Naive thymus-derived CD4-positive, alpha-beta T cell (primary cell): Measurements from ENCODE around the gene PRKRIP1. TPM values are rescaled to one million over a fixed set of nuclear protein-coding genes. Genes with fewer than 3 reads are reported as not detected.

ENCODE experiments used
- ATAC-seq: fragments of 150-1000 bp; cut with Tn5 transposase; 2 replicates; pipeline ENCODE4 v1.10.0; 2021; ENCODE audit warnings: mild to moderate bottlenecking, moderate library complexity
- CTCF ChIA-PET: fragments of 350-600 bp; sonication (Branson Sonifier 250); formaldehyde crosslinking; loops from one replicate; lab custom pipeline; 2021; ENCODE audit warnings: antibody characterized with exemption; lab: Charles Lee
- POLR2A ChIA-PET: fragments of 350-600 bp; sonication (Branson Sonifier 250); formaldehyde crosslinking; loops from one replicate; lab custom pipeline; 2021; ENCODE audit warnings: antibody characterized with exemption, inconsistent platforms; lab: Charles Lee
- DNase-seq, 9 donors: peaks; one replicate each; pipeline versions ENCODE4 v3.0.0 to v3.0.0-alpha.2; 2020 to 2022; ENCODE audit warnings: mixed read lengths in 1 of 9
- H3K27ac ChIP-seq: one replicate; pipeline ENCODE4 v1.7.0; 2013; ENCODE audit warnings: mild to moderate bottlenecking, low read depth, low read length, moderate library complexity
- H3K27me3 ChIP-seq, 2 donors: one replicate each; pipeline ENCODE4 v1.7.0; 2013; ENCODE audit warnings: low read length in 2 of 2, mild to moderate bottlenecking in 2 of 2, moderate library complexity in 2 of 2; ENCODE audit not compliant: control insufficient read depth in 2 of 2, insufficient read depth in 2 of 2
- H3K36me3 ChIP-seq, 3 experiments: 1 replicate in 2 of 3; 2 replicates in 1 of 3; pipeline ENCODE4 v1.7.0; 2013; ENCODE audit warnings: low read length in 3 of 3, mild to moderate bottlenecking in 3 of 3, moderate library complexity in 1 of 3; ENCODE audit not compliant: insufficient read depth in 3 of 3, control insufficient read depth in 2 of 3
- H3K4me1 ChIP-seq, 2 donors: one replicate each; pipeline ENCODE4 v1.7.0; 2013; ENCODE audit warnings: low read length in 2 of 2, mild to moderate bottlenecking in 2 of 2, moderate library complexity in 1 of 2; ENCODE audit not compliant: control insufficient read depth in 2 of 2, insufficient read depth in 2 of 2
- H3K4me3 ChIP-seq: 2 replicates; pipeline ENCODE4 v1.7.0; 2013; ENCODE audit warnings: mild to moderate bottlenecking, low read length
- H3K9me3 ChIP-seq, 3 experiments: 1 replicate in 2 of 3; 2 replicates in 1 of 3; pipeline ENCODE4 v1.7.0; 2013; ENCODE audit warnings: low read length in 3 of 3; ENCODE audit not compliant: control insufficient read depth in 2 of 3
- H3K27ac Mint-ChIP-seq, 9 donors: one replicate each; pipeline ENCODE4 v1.8.0; 2020 to 2022; ENCODE audit warnings: mixed read lengths in 9 of 9, mild to moderate bottlenecking in 8 of 9, moderate library complexity in 5 of 9, inconsistent platforms in 2 of 9
- H3K27me3 Mint-ChIP-seq, 5 donors: one replicate each; pipeline ENCODE4 v1.8.0; 2021 to 2022; ENCODE audit warnings: mixed read lengths in 5 of 5, mild to moderate bottlenecking in 1 of 5
- H3K36me3 Mint-ChIP-seq, 5 donors: one replicate each; pipeline ENCODE4 v1.8.0; 2020 to 2022; ENCODE audit warnings: mixed read lengths in 5 of 5, mild to moderate bottlenecking in 3 of 5, inconsistent platforms in 1 of 5
- H3K4me1 Mint-ChIP-seq, 7 donors: one replicate each; pipeline ENCODE4 v1.8.0; 2020 to 2022; ENCODE audit warnings: mixed read lengths in 7 of 7, mild to moderate bottlenecking in 3 of 7, inconsistent platforms in 1 of 7
- H3K4me3 Mint-ChIP-seq, 10 donors: one replicate each; pipeline ENCODE4 v1.8.0; 2020 to 2022; ENCODE audit warnings: mild to moderate bottlenecking in 10 of 10, mixed read lengths in 10 of 10, moderate library complexity in 6 of 10, inconsistent platforms in 2 of 10
- H3K9me3 Mint-ChIP-seq, 11 donors: one replicate each; pipeline ENCODE4 v1.8.0; 2020 to 2022; ENCODE audit warnings: mixed read lengths in 11 of 11, mild to moderate bottlenecking in 4 of 11, inconsistent platforms in 1 of 11, moderate library complexity in 1 of 11
- intact Hi-C, 2 donors: fragments of 100-400 bp; cut with micrococcal nuclease; formaldehyde crosslinking; loops; one replicate each; pipeline ENCODE4 v1.15.1; 2023
- polyA plus RNA-seq, 2 donors: library from polyadenylated mRNA; unstranded; fragments of 300-500 nt; fragmentation: Illumina TruSeq; gene quantifications; one replicate each; pipeline ENCODE4 v1.2.3, GENCODE V29; 2021
- total RNA-seq, 6 experiments: library from RNA in 5 of 6; stranded (reverse) in 5 of 6; gene quantifications; 1 replicate in 5 of 6; 2 replicates in 1 of 6; pipeline ENCODE4 v1.2.3 and lab custom pipeline; 2021 to 2026

PRKRIP1 gene
- total and polyA plus RNA-seq, 7 experiments from 2014 or later, result 15.7 to 58.4 (median 39.6) TPM

- Mint-ChIP-seq H3K36me3 (peaks cover 0 to 12% (median 5%) of the 10 kb centered on the region in 5 donors), H3K9me3 (peaks cover 0 to 2% (median 0%) of the 10 kb centered on the region in 11 donors), H3K27me3 (no peaks in the 10 kb centered on the region), H3K4me3 (no peak overlapping the region), H3K4me1 (peaks cover 0 to 6% (median 0%) of the 10 kb centered on the region in 7 donors), H3K27ac (peak overlapping the region in 3 of 9 donors; percentile 22 to 36 (median 23))
- no peak overlapping the region for H3K4me3 ChIP-seq
- POLR2A ChIA-PET, result interaction anchor here (0.6 to 1.6 kb wide), 2 partner anchors 9 to 68 kb away, joined by 3 to 10 read pairs; partner anchors contain the start of gene PRKRIP1
- ATAC-seq (no peak), DNase-seq (no peak)
- H3K27ac ChIP-seq, result no peak overlapping the region
- CTCF ChIA-PET, result interaction anchor here (0.8 kb wide), 1 partner anchor 108 kb away, joined by 6 read pairs; no protein-coding TSS in a partner anchor
- H3K4me1 ChIP-seq, result no peaks in the 10 kb centered on the region
- peaks cover 0 to 10% (median 3%) of the 10 kb centered on the region in 3 experiments for H3K36me3 ChIP-seq
- H3K9me3 ChIP-seq, result no peaks in the 10 kb centered on the region
- H3K27me3 ChIP-seq, result no peaks in the 10 kb centered on the region
- intact Hi-C loops, result no loop called here
Observed at GRCh38 chr7:102387064-102387463, 9.1 kb upstream of the PRKRIP1 start.

DNA sequence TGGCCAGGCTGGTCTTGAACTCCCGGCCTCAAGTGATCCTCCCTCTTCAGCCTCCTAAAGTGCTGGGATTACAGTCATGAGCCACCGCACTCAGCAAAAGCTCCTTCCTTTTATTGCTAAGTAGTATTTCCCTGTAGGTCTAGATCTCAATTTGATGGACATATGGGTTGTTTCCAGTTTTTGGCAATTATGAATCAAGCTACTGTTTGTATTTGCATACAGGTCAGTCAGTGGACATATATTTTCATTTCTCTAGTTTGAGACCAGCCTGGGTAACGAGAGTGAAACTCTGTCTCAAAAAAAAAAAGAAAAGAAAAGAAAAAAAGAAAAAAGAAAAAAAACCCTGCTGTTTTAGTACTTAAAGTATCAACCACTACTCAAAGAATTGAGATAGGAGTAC is 6.4 kb upstream of the PRKRIP1 start:
- no peak for ATAC-seq
- no peaks in the 10 kb centered on the region for H3K27me3 ChIP-seq
- H3K9me3 ChIP-seq, result no peaks in the 10 kb centered on the region
- ChIA-PET CTCF (interaction anchor here (0.7 to 2.5 kb wide), 2 partner anchors 79 to 110 kb away, joined by 5 to 12 read pairs; no protein-coding TSS in a partner anchor), POLR2A (interaction anchor here (0.7 kb wide), 1 partner anchor 77 kb away, joined by 4 read pairs; no protein-coding TSS in a partner anchor)
- H3K36me3 Mint-ChIP-seq, result peaks cover 0 to 8% (median 0%) of the 10 kb centered on the region in 5 donors
- H3K4me1 ChIP-seq, result no peaks in the 10 kb centered on the region
- intact Hi-C loops, result loop anchor here (1.0 to 5.0 kb wide), 2 partner anchors 111 to 848 kb away; no protein-coding TSS in a partner anchor
- H3K36me3 ChIP-seq, result peaks cover 0 to 8% (median 0%) of the 10 kb centered on the region in 3 experiments
- no peak overlapping the region for H3K4me3 ChIP-seq
- H3K4me1 Mint-ChIP-seq, result peaks cover 0 to 6% (median 0%) of the 10 kb centered on the region in 7 donors
- no peak overlapping the region for H3K27ac ChIP-seq
- peaks cover 0 to 2% (median 0%) of the 10 kb centered on the region in 11 donors for H3K9me3 Mint-ChIP-seq
- peak overlapping the region in 1 of 9 donors; percentile 6 for H3K27ac Mint-ChIP-seq
- no peak overlapping the region for H3K4me3 Mint-ChIP-seq
- no peak for DNase-seq
- H3K27me3 Mint-ChIP-seq, result no peaks in the 10 kb centered on the region

GRCh38 chr7:102390697-102391484 is 5.3 kb upstream of the PRKRIP1 start:
- H3K27ac Mint-ChIP-seq, result no peak overlapping the region
- no peaks in the 10 kb centered on the region for H3K27me3 Mint-ChIP-seq
- H3K4me3 Mint-ChIP-seq, result no peak overlapping the region
- Histone ChIP-seq H3K9me3 (no peaks in the 10 kb centered on the region), H3K27ac (no peak overlapping the region), H3K4me1 (peaks cover 0 to 6% of the 10 kb centered on the region in 2 donors), H3K36me3 (peaks cover 0 to 8% (median 0%) of the 10 kb centered on the region in 3 experiments), H3K27me3 (no peaks in the 10 kb centered on the region), H3K4me3 (no peak overlapping the region)
- H3K9me3 Mint-ChIP-seq, result peaks cover 0 to 2% (median 0%) of the 10 kb centered on the region in 11 donors
- peaks cover 5 to 7% (median 6%) of the 10 kb centered on the region in 7 donors for H3K4me1 Mint-ChIP-seq
- peaks cover 0 to 6% (median 0%) of the 10 kb centered on the region in 5 donors for H3K36me3 Mint-ChIP-seq
- ATAC-seq, result peak; percentile 84
- ChIA-PET CTCF (interaction anchor here (0.9 to 1.6 kb wide), 7 partner anchors 14 to 848 kb away, joined by 3 to 5 read pairs (median 3); no protein-coding TSS in a partner anchor), POLR2A (interaction anchor here (1.2 kb wide), 1 partner anchor 24 kb away, joined by 3 read pairs; no protein-coding TSS in a partner anchor)
- DNase-seq, result peak; percentile 37 to 72 (median 60)
- intact Hi-C loops, result loop anchor here (1.0 to 5.0 kb wide), 2 partner anchors 112 to 849 kb away; no protein-coding TSS in a partner anchor

- no peak overlapping the region for H3K4me3 Mint-ChIP-seq
- Histone ChIP-seq H3K4me1 (peaks cover 8 to 12% of the 10 kb centered on the region in 2 donors), H3K27ac (no peak overlapping the region), H3K36me3 (peaks cover 0 to 9% (median 0%) of the 10 kb centered on the region in 3 experiments), H3K4me3 (no peak overlapping the region), H3K27me3 (no peaks in the 10 kb centered on the region), H3K9me3 (no peaks in the 10 kb centered on the region)
- ChIA-PET POLR2A (no interaction called here), CTCF (interaction anchor here (0.8 to 1.6 kb wide), 4 partner anchors 13 to 113 kb away, joined by 3 to 4 read pairs (median 4); no protein-coding TSS in a partner anchor)
- no peak for DNase-seq
- no peak for ATAC-seq
- peaks cover 0 to 6% (median 0%) of the 10 kb centered on the region in 5 donors for H3K36me3 Mint-ChIP-seq
- H3K4me1 Mint-ChIP-seq, result peaks cover 9 to 18% (median 13%) of the 10 kb centered on the region in 7 donors
- no peaks in the 10 kb centered on the region for H3K9me3 Mint-ChIP-seq
- H3K27me3 Mint-ChIP-seq, result no peaks in the 10 kb centered on the region
- intact Hi-C loops, result loop anchor here in 1 of 2 donors (5.0 kb wide), 1 partner anchor 850 kb away; no protein-coding TSS in a partner anchor
- peak overlapping the region in 4 of 9 donors; percentile 7 to 88 (median 16) for H3K27ac Mint-ChIP-seq
Observed at GRCh38 chr7:102392330-102392729, 3.8 kb upstream of the PRKRIP1 start.

DNA sequence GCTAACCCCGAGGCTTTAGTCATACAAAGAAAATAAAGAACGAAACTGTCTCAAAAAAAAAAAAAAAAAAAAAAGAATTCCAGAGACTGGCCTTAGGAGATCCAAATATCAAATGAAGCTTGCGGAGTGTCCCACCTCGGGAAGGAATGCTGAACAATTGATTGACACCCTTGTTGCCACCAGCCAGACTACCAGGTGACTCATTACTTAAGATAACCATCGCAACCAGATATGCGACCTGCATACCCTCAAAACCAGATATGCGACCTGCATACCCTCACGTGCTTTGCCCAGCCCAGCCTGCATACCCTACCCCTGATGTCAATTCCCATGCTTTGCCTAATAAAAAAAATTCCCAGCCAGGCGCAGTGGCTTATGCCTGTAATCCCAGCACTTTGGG is 2.7 kb upstream of the PRKRIP1 start:
- H3K4me1 Mint-ChIP-seq, result peaks cover 12 to 26% (median 21%) of the 10 kb centered on the region in 7 donors
- Histone ChIP-seq H3K9me3 (no peaks in the 10 kb centered on the region), H3K27me3 (no peaks in the 10 kb centered on the region), H3K36me3 (peaks cover 0 to 9% (median 0%) of the 10 kb centered on the region in 3 experiments), H3K27ac (no peak overlapping the region), H3K4me1 (peaks cover 9 to 15% of the 10 kb centered on the region in 2 donors), H3K4me3 (no peak overlapping the region)
- CTCF ChIA-PET, result interaction anchor here (0.5 to 1.2 kb wide), 5 partner anchors 72 to 907 kb away, joined by 3 to 5 read pairs (median 3); no protein-coding TSS in a partner anchor
- H3K4me3 Mint-ChIP-seq, result no peak overlapping the region
- POLR2A ChIA-PET, result interaction anchor here (0.7 kb wide), 1 partner anchor 111 kb away, joined by 3 read pairs; no protein-coding TSS in a partner anchor
- no peaks in the 10 kb centered on the region for H3K27me3 Mint-ChIP-seq
- peaks cover 0 to 6% (median 0%) of the 10 kb centered on the region in 5 donors for H3K36me3 Mint-ChIP-seq
- H3K27ac Mint-ChIP-seq, result peak overlapping the region in 3 of 9 donors; percentile 63 to 98 (median 78)
- intact Hi-C loops, result loop anchor here in 1 of 2 donors (5.0 kb wide), 1 partner anchor 851 kb away; no protein-coding TSS in a partner anchor
- DNase-seq (no peak), ATAC-seq (no peak)
- H3K9me3 Mint-ChIP-seq, result no peaks in the 10 kb centered on the region

GRCh38 chr7:102395592-102395872 is 631 bp upstream of the PRKRIP1 start:
- Histone ChIP-seq H3K4me3 (peak overlapping the region; percentile 92), H3K27ac (peak overlapping the region; percentile 86), H3K9me3 (no peaks in the 10 kb centered on the region), H3K27me3 (no peaks in the 10 kb centered on the region), H3K36me3 (peaks cover 0 to 24% (median 4%) of the 10 kb centered on the region in 3 experiments), H3K4me1 (peaks cover 9 to 15% of the 10 kb centered on the region in 2 donors)
- Mint-ChIP-seq H3K4me1 (peaks cover 12 to 30% (median 22%) of the 10 kb centered on the region in 7 donors), H3K27ac (peak overlapping the region; percentile 87 to 99 (median 98)), H3K4me3 (peak overlapping the region; percentile 89 to 98 (median 96)), H3K27me3 (no peaks in the 10 kb centered on the region), H3K9me3 (peaks cover 0 to 2% (median 0%) of the 10 kb centered on the region in 11 donors), H3K36me3 (peaks cover 0 to 10% (median 4%) of the 10 kb centered on the region in 5 donors)
- DNase-seq (peak in 1 of 9 donors; percentile 16), ATAC-seq (no peak)
- intact Hi-C loops, result loop anchor here in 1 of 2 donors (5.0 kb wide), 1 partner anchor 33 kb away; no protein-coding TSS in a partner anchor
- POLR2A ChIA-PET, result interaction anchor here (1.0 to 2.5 kb wide), 12 partner anchors 9 to 115 kb away, joined by 4 to 17 read pairs (median 6); partner anchors contain the start of genes ALKBH4 and LRWD1
- CTCF ChIA-PET, result interaction anchor here (0.9 to 1.1 kb wide), 3 partner anchors 17 to 117 kb away, joined by 3 to 5 read pairs (median 4); no protein-coding TSS in a partner anchor
